Mammary microvascular endothelial cell (primary cell): Measurements from ENCODE around the gene CHL1. TPM values are rescaled to one million over a fixed set of nuclear protein-coding genes. Genes with fewer than 3 reads are reported as not detected.

Experiments used
- total RNA-seq: library from RNA; depleted of rRNA; stranded (reverse); fragments of >200 nt; gene quantifications from 2 replicates; pipeline ENCODE4 v1.2.3, GENCODE V29; 2015

The CHL1 gene
- total RNA-seq: not detected in 2 replicates

GRCh38 chr3:196311-197148 is at the start of gene CHL1:
CHL1 (plus strand) TSS chr3:196763; CDS start chr3:319777, 123,014 bp downstream.

